ENCODE data around the gene AKAP8. TPM values are rescaled to one million over a fixed set of nuclear protein-coding genes. Genes with fewer than 3 reads are reported as not detected.

AKAP8 gene
- total RNA-seq, 4 donors from 2014 or later: 21.4 to 34.2 (median 28.0) TPM

DNA sequence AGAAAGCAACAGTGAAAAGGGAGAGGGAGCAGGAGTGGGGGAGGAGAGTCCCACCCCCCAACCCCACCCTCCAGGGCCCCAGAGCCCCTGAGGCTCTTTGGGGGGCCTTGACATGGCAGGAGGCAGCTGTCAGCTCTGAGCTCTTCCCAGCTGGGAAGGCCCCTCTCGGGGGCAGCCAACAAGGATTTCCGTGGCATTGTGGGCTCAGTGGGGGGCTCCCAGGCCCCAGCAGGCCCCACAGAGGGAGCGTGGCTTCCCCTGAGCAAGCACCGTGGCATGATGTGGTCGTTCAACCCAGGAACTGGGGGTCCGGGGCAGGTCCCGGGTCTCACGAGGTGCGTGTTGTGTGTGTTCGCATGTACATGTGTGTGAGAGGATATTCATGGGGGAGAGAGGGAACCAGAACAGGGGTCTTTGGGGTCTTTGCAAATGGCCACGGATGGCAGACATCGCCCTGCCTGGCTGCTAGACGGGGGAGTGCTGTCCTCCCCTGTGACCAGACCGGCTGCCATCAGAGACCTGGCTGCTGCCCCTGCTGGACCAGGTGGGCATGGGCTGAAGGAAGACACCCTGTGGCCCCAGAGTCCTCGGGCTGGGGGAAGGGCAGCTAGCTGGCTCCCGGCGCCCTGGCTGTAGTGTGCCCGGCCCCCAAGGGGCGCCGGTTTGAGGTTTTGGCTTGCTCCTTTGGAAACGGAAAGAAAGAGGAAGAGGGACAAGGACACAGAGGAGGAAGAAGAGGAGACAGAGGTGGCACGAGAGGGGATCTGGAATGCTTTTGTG lies 42.9 kb upstream of the AKAP8 start:
- Histone ChIP-seq H3K27me3 (no peaks in the 10 kb centered on the region), H3K4me3 (no peak overlapping the region), H3K36me3 (peaks cover 0 to 62% of the 10 kb centered on the region in 2 donors), H3K27ac (peak overlapping the region in 1 of 4 donors; percentile 31), H3K9me3 (peaks cover 0 to 8% (median 0%) of the 10 kb centered on the region in 3 donors), H3K4me1 (peaks cover 0 to 21% (median 7%) of the 10 kb centered on the region in 3 donors)
- no peak for ATAC-seq
- no peak for TF ChIP-seq EP300 (IDR thresholded peaks at IDR 0.05)
- TF ChIP-seq POLR2AphosphoS5 (IDR thresholded peaks at IDR 0.05): no peak
- TF ChIP-seq POLR2A (IDR thresholded peaks at IDR 0.05): no peak
- TF ChIP-seq, protein P1, sequence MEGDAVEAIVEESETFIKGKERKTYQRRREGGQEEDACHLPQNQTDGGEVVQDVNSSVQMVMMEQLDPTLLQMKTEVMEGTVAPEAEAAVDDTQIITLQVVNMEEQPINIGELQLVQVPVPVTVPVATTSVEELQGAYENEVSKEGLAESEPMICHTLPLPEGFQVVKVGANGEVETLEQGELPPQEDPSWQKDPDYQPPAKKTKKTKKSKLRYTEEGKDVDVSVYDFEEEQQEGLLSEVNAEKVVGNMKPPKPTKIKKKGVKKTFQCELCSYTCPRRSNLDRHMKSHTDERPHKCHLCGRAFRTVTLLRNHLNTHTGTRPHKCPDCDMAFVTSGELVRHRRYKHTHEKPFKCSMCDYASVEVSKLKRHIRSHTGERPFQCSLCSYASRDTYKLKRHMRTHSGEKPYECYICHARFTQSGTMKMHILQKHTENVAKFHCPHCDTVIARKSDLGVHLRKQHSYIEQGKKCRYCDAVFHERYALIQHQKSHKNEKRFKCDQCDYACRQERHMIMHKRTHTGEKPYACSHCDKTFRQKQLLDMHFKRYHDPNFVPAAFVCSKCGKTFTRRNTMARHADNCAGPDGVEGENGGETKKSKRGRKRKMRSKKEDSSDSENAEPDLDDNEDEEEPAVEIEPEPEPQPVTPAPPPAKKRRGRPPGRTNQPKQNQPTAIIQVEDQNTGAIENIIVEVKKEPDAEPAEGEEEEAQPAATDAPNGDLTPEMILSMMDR (IDR thresholded peaks at IDR 0.05): no peak
- 81 to 100% methylated on average over 2 to 14 of the region's 22 CpGs for WGBS, 2 donors (ENCODE audit: low coverage in 1 of 2)

DNA sequence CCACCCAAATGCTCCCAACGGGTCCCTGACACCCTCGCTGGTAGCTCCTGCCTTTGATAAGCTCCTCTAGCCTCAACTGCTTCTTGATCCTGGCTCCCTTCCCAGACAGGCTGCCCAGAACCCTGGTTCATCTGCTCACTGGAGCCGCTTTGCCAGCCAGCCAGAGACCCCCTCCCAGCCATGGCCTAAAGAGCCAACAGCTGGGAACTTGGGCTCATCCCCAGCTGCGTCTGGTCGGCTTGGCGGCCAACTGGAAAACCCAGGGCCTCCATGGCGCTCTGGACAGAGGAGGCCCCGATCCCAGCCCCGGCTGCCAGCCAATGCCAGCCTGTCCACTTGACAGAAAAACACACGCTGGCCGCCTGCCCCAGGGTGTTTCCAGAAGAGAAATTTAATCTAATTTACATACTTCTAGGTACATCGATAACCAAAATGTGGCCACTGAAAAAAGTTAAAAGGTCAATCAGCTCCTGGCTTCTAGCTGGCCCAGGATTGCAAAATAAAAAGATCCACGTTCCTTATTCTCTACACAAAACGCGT lies 42.2 kb upstream of the AKAP8 start:
- no peak for ATAC-seq
- H3K9me3 ChIP-seq: peaks cover 0 to 8% (median 0%) of the 10 kb centered on the region in 3 donors
- H3K27ac ChIP-seq: peak overlapping the region in 1 of 4 donors; percentile 31
- TF ChIP-seq, protein P1 (IDR thresholded peaks at IDR 0.05): no peak
- TF ChIP-seq POLR2A (IDR thresholded peaks at IDR 0.05) (no peak), POLR2AphosphoS5 (IDR thresholded peaks at IDR 0.05) (no peak), EP300 (IDR thresholded peaks at IDR 0.05) (no peak)
- peaks cover 0 to 55% of the 10 kb centered on the region in 2 donors for H3K36me3 ChIP-seq
- 60% methylated on average over 7 to 10 of the region's 15 CpGs for WGBS, 2 donors (ENCODE audit: low coverage in 1 of 2)
- peaks cover 3 to 28% (median 14%) of the 10 kb centered on the region in 3 donors for H3K4me1 ChIP-seq
- H3K4me3 ChIP-seq: no peak overlapping the region
- no peaks in the 10 kb centered on the region for H3K27me3 ChIP-seq

DNA sequence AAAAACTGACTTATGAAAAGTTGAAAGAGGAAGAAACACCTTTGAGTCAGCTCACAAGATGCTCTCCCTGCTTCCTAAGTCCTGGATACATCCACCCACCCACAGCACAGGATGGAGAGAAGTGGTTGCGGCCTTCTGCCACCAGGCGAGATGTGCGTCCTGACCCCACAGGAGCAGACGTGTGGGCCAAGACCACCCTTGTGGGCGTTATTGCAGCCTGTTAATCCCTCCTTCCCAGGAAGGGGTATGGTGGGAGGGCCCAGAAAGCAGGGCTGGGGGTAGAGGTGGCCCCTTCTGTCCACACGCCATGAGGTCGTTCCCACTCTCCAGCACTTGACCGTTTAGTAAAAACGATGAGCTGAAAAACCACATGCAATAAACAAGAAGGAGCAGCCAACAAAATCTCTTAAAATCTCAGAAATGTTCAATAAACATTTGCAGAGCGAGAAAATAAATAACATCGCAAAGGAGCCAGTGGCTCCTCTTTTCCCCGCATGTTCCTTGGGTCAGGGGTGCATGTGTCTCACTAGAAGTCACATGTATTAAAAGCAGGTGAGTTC lies 41.6 kb upstream of the AKAP8 start:
- no peak overlapping the region for H3K4me3 ChIP-seq
- peaks cover 0 to 8% (median 0%) of the 10 kb centered on the region in 3 donors for H3K9me3 ChIP-seq
- WGBS, 2 donors (ENCODE audit: low coverage in 1 of 2): 62 to 65% methylated on average over 7 to 12 of the region's 12 CpGs
- no peak overlapping the region for H3K27ac ChIP-seq
- peaks cover 3 to 34% (median 20%) of the 10 kb centered on the region in 3 donors for H3K4me1 ChIP-seq
- H3K36me3 ChIP-seq: peaks cover 0 to 49% of the 10 kb centered on the region in 2 donors
- no peak for TF ChIP-seq POLR2A (IDR thresholded peaks at IDR 0.05)
- TF ChIP-seq EP300 (IDR thresholded peaks at IDR 0.05): no peak
- TF ChIP-seq POLR2AphosphoS5 (IDR thresholded peaks at IDR 0.05): no peak
- TF ChIP-seq, protein P1 (IDR thresholded peaks at IDR 0.05): no peak
- ATAC-seq: no peak
- H3K27me3 ChIP-seq: no peaks in the 10 kb centered on the region

DNA sequence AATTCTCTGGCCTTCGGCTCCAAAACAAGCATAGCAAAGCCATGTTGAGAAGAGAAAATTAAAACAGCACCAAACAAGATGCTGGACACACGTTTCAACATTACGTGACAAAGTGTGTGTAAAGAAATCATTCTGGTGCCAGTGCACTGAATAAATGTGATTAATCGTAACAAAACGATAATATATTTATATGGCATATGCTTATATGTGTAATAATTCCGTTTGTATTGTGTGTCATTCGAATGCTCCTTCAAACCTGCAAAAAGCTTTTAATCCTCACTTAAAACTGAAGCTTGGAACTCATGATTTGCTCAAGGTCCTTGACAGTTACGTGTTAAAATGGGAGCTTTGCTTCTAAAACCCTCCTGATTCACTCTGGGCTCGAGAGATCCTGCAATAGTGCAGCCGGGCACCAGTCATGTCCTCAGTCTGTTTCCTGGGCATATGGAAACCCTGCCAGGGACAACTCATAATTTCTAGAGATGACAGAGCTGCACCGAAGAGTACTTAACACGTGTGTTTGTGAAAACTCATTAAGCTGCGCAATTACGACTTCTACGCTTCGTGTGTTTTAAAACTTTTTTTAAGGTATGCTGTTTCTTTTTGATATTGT lies 39.9 kb upstream of the AKAP8 start:
- H3K4me3 ChIP-seq: peak overlapping the region; percentile 87 to 99
- H3K4me1 ChIP-seq: peaks cover 3 to 51% (median 25%) of the 10 kb centered on the region in 3 donors
- TF ChIP-seq, protein P1 (IDR thresholded peaks at IDR 0.05): no peak
- no peak for TF ChIP-seq POLR2AphosphoS5 (IDR thresholded peaks at IDR 0.05)
- H3K27ac ChIP-seq: peak overlapping the region in 3 of 4 donors; percentile 56 to 93 (median 92)
- ATAC-seq: no peak
- WGBS, 2 donors (ENCODE audit: low coverage in 1 of 2): 11 to 21% methylated on average over 16 of the region's 16 CpGs
- H3K36me3 ChIP-seq: peaks cover 0 to 41% of the 10 kb centered on the region in 2 donors
- no peaks in the 10 kb centered on the region for H3K27me3 ChIP-seq
- peaks cover 0 to 8% (median 0%) of the 10 kb centered on the region in 3 donors for H3K9me3 ChIP-seq
